HG02588 (cell line): ENCODE data around the gene TOR4A.
A peak's percentile ranks its signal among the peaks of the same experiment; 100 is the strongest.

Experiments used
- ATAC-seq: cut with Tn5 transposase; IDR thresholded peaks from one replicate; pipeline ENCODE4 v1.9.1; 2021; ENCODE audit warnings: mild to moderate bottlenecking, moderate library complexity; ENCODE audit not compliant: unreplicated experiment

Gene TOR4A

DNA sequence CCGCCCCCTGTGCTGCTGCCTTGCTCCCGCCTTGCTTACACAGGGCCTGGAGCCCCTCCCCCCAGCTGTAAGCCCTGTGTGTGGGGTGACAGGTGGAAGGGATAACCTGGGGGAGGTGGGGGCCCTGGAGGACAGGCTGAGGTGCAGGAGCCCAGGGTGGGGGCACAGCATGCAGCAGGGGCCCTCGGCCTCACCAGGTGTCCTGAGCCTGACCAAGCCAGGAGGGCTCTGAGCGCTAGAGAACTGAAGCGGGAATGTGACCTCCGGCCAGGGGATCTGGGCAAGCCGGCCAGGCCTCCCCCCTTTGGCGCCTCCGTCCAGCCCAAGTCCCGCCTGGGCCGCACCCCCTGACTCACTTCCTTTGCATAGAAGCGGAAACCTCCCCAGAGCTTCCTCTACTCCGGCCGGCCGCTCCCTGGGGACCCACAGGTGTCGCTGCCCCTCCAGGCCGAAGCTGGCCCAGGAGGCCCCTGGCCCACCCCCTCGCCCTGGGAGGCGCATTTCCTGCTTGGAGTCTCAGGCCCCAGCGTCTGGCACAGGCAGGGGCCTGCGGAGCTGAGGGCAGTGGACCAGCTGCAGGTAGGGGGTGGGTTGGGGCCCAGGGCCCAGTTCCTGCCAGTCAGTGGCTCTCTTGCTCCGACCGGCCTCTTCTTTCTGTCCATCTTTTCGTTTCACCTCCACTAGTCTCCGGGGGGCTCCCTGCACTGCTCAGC lies at the start of gene TOR4A:
TSS of gene TOR4A (plus strand) at position 398 of the 713 bp plus-strand sequence. CDS start 964 bp downstream, outside the sequence.
- ATAC-seq = peak; percentile 57

DNA sequence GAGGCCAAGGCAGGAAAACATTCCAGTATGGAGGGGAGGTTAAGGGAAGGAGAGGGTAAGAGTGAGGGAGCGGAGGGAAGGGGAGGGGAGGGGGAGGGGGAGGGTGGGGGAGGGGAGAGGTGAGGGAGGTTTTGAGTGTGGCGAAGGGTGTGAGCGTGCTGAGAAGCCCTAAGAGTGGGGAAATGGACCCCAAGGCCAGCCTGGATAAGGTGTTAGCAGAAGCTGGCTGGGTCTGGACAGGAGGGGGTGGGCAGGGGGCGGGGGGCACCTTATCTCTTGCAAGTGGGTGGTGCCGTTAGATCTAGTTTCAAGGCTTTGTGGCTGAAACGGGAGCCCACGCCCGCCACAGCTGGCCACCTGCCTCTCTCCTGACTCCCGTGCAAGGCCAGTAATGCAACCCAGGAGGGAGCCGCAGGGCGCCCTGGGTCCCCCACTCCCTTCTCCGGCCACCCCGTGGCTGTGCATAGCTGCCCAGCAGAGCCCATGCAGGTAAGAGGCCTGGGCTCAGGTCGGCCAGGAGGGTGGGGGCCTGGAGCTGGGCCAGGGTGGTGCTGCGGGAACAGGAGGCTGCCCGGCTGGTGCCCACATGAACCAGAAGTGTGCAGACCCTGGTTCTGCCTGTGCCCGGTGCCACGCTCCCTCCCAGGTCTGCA lies 49.5 kb upstream of the TOR4A start:
- no peak for ATAC-seq

DNA sequence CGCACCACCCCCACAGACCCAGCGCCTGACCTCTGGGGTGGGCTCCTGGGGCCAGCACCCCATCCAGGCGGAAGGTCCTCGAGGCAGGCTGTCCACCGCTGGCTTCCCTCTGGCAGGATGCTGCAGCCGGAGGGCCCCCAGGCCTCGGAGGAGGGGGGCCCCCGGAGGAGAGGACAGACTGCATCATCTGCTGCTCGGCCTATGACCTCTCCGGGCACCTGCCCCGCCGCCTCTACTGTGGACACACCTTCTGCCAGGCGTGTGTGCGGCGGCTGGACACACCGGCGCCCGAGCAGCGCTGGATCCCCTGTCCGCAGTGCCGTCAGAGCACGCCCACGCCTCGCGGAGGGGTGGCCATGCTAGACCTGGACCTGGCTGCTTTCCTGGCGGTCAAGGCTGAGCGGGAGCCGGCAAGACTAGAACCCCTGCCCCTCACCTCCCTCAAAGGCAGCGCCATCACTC lies 49.0 kb upstream of the TOR4A start:
- ATAC-seq = no peak

DNA sequence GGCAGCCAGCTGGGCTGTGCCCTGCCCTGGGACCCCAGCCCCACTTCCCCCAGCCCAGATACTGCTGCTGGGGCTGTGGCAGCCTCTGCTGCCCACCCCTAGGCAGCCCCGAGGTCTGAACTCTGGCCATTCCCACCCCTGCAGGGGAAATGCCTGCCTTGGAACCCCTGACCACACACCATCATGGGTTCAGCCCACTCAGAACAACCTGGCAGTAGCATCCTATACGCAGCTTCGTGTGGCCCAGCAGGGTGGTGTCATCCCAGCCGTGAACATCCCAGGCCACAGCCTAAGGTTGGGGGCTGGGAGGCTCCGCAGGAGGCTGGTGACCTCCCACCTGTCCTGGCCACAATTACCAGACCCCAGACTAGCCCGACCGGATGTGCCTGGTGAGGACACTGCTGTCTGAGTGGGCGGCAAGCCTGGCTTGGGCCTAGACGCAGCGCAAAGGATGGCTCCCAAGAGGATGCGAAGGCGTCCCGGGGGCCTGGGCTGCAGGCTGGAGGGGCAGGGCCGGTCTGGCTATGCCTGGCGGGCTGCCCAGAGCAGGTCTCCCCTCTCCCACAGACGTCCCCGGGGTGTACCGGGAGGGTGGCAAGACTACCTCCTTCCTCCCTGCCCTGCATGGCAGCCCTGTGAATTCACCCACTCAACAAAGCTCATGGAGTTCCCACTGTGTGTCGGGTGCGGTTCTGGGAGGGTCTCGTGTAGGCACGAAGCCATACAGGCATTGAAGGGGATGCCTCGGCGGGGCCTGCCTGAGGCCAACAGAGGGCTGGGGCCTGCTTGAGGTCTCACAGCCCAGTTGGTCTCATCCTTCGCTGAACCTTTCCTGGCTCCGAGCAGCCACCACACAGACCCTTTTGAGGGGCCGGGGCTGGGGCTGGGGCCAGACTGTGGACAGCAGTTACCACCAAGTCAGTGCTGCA lies 48.3 kb upstream of the TOR4A start:
- ATAC-seq = no peak

DNA sequence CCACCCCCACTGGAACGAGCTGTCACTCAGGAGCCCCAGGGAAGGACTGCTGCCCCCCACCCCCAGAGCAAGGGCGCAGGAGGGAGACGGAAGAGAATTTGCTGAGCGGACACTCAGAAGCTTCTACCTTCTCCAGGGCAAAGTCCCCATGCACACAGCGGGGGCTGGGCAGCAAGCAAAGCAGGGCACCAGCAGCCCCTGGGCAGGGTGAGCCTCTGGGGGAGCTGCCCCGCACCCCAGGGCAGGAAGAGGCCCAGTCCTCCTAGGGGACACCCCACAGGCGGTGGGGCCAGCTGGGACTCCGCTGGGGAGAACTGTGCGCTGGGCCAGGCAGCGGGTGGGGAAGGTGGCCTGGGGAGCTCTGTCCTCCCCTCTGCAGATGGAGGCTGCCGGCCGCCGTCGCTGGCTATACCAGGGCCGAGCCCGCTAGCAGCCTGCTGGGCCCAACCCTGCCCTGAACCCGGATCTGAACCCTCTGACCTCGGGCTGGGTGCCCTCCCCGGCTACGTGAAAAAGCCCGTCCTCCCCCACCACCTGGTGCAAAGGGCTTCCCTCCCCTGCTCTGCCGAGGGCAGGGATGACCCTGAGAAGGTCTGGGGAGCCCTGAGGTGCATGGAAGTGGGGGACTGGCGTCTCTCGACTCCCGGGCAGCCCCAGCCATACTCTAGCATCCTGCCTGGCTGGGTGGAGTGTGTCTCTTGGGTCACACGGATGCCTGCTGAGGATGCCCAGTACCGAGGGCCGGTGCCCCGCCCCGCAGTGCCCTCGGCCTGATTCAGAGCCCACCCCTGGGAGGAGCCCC lies 47.4 kb upstream of the TOR4A start:
- ATAC-seq = no peak

DNA sequence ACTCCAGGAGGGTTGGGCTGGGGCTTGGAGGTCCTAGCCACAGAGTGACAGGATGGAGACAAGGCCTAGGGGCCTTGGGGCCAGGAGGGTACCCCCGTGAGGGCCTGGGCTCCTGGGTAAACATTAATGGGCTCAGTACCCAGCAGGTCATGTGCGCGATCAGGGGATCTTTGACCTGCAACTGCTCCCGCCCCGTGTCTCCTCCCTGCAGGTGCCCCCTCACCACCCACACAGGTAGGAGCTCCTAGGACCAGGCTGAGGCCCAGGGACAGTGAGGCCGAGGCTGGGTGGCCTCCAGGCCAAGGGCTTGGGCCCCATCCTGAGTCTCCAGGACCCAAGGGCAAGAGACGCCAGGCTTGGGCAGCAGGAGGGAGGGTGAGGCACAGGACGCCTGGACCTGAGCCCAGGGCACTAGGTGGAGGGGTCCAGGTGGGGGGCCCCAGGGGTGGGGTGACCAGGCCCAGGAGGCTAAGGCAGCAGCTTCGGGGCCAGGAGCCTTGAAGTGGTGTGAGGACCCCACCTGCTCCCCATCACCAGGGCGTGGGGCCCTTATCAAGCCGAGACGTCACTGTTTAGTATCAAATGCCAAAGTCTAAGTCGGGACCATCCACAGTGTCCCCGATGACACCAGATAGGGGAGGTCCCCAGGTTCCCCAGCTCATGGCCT lies 46.7 kb upstream of the TOR4A start, which contains the start of gene SLC34A3:
TSS of gene SLC34A3 (plus strand) at position 197 of the 667 bp plus-strand sequence. CDS start 802 bp downstream, outside the sequence.
- no peak for ATAC-seq

DNA sequence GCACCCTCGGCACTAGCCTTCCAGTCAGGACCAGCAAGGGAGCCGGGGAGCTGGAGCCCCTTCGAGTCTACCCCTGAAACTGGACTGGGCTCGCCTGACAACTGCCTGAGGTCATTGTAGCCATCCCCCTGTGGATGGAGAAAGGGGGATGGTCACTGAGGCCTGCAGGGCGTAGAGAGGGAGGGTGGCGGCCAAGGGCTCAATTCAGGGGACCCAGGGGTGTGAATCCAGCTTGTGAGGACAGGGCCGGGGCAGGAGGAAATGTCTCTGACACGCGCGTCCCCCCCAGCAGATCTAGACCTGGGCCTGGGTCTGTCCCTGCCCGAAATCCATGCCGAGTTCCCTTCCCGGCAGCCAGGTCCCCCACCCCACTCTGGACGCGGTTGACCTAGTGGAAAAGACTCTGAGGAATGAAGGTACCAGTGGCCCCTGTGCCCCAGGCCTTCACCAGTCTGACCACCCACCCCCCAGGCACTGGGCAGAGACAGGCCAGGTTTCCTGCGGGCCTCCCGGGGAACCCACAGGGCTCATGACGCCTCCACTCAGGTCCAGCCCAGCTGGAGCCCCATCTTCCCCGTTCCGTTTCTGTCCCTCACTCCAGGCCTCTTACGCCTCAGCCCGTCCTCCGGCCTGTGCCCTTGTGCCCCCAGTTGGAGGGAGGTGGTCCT lies 46.0 kb upstream of the TOR4A start:
- ATAC-seq = no peak

DNA sequence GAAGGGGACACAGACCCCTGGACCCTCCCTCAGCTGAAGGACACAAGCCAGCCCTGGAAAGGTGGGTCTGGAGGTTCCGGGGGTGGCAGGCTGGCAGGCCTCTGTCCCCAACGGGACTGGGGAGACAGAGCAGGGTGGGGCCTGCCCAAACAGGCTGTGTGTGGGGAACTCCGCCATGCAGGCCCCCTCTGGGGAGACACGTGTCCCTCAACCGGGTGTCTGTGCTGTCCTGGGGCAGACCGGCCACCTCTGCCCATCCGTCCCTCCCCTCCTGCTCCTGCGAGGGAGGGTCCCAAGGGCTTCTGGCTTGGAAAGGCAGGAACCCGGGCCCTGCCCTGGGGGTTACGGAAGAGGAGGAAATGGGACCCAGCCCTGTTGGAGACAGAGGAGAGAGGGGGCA lies 45.4 kb upstream of the TOR4A start:
- ATAC-seq = no peak

DNA sequence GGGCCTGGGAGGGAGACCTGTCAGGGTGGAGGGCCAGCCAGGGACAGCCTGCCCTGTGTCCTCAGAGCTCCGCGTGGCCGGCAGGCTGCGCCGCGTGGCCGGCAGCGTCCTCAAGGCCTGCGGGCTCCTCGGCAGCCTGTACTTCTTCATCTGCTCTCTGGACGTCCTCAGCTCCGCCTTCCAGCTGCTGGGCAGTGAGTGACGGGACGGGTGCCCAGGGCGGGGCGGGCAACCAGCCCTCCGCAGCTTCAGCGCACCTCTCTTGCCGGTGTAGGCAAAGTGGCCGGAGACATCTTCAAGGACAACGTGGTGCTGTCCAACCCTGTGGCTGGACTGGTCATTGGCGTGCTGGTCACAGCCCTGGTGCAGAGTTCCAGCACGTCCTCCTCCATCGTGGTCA lies 45.0 kb upstream of the TOR4A start:
- no peak for ATAC-seq

DNA sequence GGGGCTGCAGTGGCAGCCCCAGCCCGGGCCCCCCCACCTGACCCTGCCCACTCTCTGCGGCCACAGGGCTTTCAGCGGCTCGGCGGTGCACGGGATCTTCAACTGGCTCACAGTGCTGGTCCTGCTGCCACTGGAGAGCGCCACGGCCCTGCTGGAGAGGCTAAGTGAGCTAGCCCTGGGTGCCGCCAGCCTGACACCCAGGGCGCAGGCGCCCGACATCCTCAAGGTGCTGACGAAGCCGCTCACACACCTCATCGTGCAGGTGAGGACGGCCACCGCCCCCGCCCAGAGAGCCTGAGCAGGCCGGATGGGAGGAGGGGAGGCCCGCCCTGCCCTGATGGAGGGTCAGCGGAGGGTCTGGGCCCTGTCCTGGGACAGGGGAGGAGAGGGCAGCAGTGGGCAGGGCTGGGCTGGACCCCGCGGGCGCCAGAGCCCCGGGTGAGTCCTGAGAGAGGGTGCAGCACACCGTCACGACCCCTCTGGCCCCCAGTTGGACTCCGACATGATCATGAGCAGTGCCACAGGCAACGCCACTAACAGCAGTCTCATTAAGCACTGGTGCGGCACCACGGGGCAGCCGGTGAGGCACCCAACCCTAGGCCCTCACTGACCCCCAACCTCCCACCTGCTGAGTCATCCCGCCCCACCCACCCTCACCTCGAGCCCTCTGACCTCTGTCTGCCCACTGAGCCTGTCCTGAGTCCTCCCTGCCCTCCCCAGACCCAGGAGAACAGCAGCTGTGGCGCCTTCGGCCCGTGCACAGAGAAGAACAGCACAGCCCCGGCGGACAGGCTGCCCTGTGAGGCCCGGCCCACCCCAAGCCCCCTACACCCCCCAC lies 44.2 kb upstream of the TOR4A start:
- no peak for ATAC-seq

DNA sequence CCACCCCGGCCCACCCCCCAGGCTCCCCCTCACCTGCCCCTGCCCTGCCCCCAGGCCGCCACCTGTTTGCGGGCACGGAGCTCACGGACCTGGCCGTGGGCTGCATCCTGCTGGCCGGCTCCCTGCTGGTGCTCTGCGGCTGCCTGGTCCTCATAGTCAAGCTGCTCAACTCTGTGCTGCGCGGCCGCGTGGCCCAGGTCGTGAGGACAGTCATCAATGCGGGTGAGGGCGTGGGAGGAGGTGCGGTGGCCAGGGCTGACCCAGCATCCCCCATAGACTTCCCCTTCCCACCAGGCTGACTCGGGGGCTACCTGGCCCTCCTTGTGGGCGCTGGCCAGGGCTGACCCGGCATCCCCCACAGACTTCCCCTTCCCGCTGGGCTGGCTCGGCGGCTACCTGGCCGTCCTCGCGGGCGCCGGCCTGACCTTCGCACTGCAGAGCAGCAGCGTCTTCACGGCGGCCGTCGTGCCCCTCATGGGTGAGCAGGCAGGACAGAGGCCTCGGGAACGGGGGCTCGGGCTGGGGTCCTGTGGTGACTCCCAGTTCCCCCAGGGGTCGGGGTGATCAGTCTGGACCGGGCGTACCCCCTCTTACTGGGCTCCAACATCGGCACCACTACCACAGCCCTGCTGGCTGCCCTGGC lies 43.4 kb upstream of the TOR4A start:
- no peak for ATAC-seq

DNA sequence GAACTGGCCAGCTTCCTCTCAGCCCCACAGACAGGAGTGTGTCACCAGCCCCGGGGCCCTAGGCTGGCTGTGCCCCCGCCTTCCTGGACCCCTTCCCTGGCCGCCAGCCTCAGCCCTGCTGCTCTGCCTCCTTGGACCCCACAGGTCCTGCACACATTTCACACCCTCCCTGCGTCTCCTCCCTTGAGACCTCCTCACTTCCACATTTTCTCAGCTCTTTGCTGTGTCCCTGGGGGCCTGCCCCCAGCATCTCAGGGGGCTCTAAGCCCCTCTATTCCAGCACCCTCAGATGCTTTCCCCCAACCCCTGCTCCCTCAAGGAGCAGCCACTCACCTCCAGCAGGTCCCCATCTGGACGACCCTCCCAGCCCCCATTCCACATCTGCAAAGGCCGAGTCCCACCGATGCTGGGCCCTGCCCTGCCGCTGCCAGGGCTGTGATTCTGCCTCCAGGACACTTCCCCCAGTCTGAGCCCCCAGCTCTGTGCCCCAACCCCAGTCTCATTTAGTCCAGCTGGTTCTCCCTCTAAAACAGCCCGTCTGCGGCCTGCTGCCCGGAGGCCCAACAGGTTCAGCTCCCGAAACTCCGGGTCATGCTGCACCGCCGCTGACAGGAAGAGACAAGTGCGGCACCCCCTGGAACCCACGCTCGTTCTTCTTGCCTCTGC lies 42.6 kb upstream of the TOR4A start:
- ATAC-seq = no peak

DNA sequence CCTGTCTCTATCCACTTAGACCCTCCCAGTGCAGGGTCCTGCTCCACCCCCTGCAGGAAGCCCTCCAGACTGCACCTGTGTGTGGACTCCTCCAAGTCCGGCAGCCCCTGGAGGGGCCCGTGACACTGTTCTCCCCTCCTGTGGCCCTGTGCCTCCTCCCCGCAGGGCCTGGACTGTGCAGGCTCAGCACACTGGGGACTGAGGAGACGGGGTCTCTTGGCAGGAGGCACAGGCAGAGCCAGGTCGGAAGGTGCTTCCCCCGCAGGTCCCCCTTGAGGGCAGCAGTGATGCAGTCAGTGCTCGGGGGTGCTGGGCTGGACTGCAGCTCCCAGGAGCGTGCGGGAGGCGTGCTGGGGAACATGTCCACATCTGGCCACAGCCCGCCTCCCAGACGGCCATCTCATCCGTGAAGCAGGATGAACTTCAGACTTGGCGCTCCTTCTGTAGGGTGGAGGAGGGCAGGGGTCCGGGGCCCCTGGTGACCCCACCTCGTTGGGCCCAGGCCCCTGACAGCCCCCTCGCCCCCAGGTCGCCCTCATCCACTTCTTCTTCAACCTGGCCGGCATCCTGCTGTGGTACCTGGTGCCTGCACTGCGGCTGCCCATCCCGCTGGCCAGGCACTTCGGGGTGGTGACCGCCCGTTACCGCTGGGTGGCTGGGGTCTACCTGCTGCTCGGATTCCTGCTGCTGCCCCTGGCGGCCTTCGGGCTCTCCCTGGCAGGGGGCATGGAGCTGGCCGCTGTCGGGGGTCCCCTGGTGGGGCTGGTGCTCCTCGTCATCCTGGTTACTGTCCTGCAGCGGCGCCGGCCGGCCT lies 41.9 kb upstream of the TOR4A start:
- no peak for ATAC-seq

DNA sequence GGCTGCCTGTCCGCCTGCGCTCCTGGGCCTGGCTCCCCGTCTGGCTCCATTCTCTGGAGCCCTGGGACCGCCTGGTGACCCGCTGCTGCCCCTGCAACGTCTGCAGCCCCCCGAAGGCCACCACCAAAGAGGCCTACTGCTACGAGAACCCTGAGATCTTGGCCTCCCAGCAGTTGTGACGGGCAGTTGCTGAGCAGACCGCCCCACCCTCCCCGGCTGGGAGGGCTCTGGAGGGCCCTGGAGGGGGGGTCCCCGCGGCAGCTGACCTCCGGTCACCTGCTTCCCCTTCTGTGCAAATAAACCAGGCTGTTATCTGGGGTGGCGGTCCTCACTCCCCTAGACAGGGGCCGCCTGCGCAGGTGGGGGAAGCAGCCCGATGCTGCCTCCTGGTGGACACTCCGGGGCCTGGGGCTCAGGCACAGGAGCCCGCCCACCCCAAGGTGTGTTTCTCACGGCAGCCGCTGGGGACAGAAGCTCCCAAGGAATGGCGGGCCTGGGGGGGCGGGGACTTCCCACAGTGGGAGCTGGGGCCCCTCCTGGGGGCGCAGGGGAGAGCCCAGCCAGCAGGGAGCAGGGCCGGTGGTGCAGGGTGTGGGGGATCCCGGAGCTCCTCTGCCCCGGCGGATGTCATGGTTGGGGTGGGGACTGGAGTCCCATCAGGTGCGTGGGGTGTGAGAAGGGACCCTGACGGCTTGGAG lies 41.1 kb upstream of the TOR4A start:
- no peak for ATAC-seq

DNA sequence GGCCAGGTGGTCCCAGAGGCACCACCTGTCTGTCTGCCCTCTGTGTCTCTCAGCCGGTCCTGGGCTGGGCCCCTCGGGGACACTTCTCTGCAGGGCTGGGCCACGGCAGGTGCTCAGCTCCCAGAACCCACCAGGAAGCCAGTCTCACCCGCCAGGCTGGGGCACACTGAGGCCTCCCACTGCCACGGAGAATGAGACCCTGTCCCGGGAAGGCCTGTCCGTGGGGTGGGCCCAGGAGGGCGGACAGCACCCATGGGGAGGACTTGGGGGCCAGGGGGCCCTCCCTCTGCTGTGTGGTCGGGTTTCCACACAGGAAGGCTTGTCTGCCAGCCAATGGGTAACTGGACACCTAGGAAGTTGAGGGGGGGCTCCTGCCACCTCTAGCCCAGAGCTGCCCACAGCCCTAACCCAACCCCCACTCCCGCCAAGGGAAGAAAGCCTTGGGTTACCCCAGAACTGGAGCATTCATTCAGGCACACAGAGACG lies 40.5 kb upstream of the TOR4A start:
- no peak for ATAC-seq
